ENCODE data around the gene STK17A.
A peak's percentile ranks its signal among the peaks of the same experiment; 100 is the strongest.

STK17A gene

GRCh38 chr7:43625980-43626379 lies 43.1 kb downstream of the STK17A start:
- TF ChIP-seq EGR1 (IDR thresholded peaks at IDR 0.05) (no peak), TAF1 (IDR thresholded peaks at IDR 0.05; ENCODE audit: low read depth) (no peak), CEBPB (IDR thresholded peaks at IDR 0.05) (no peak), RAD21 (IDR thresholded peaks at IDR 0.05; ENCODE audit: low read depth) (no peak), TEAD4 (IDR thresholded peaks at IDR 0.05) (no peak), REST (IDR thresholded peaks at IDR 0.05; ENCODE audit: low read depth) (no peak), ZBTB7A (IDR thresholded peaks at IDR 0.05; ENCODE audit: low read depth) (no peak), CREB1 (IDR thresholded peaks at IDR 0.05; ENCODE audit: low read depth) (no peak), TCF12 (IDR thresholded peaks at IDR 0.05; ENCODE audit: low read depth) (no peak), MAX (IDR thresholded peaks at IDR 0.05) (no peak), YY1 (IDR thresholded peaks at IDR 0.05; ENCODE audit: low read depth) (no peak), USF1 (IDR thresholded peaks at IDR 0.05) (no peak), EP300 (IDR thresholded peaks at IDR 0.05; ENCODE audit: borderline replicate concordance) (no peak), FOXM1 (IDR thresholded peaks at IDR 0.05; ENCODE audit: borderline replicate concordance, low read depth) (no peak), NFIC (IDR thresholded peaks at IDR 0.05) (no peak)

- TF ChIP-seq MAX (IDR thresholded peaks at IDR 0.05), result no peak
These were observed 43.8 kb downstream of the STK17A start for GRCh38 chr7:43626695-43627094.

- TF ChIP-seq YY1 (IDR thresholded peaks at IDR 0.05; ENCODE audit: low read depth) (no peak), CEBPB (IDR thresholded peaks at IDR 0.05) (no peak), FOXM1 (IDR thresholded peaks at IDR 0.05; ENCODE audit: borderline replicate concordance, low read depth) (no peak), NFIC (IDR thresholded peaks at IDR 0.05) (no peak), MAX (IDR thresholded peaks at IDR 0.05) (no peak), TEAD4 (IDR thresholded peaks at IDR 0.05) (no peak), USF1 (IDR thresholded peaks at IDR 0.05) (no peak)
These were observed 45.5 kb downstream of the STK17A start for GRCh38 chr7:43628431-43628830.

- no peak for TF ChIP-seq USF1 (IDR thresholded peaks at IDR 0.05)
- TF ChIP-seq TCF12 (IDR thresholded peaks at IDR 0.05; ENCODE audit: low read depth), result no peak
- no peak for TF ChIP-seq TEAD4 (IDR thresholded peaks at IDR 0.05)
- TF ChIP-seq RAD21 (IDR thresholded peaks at IDR 0.05; ENCODE audit: low read depth), result no peak
- no peak for TF ChIP-seq EGR1 (IDR thresholded peaks at IDR 0.05)
- TF ChIP-seq CEBPB (IDR thresholded peaks at IDR 0.05), result no peak
- no peak for TF ChIP-seq REST (IDR thresholded peaks at IDR 0.05; ENCODE audit: low read depth)
These were observed 46.9 kb downstream of the STK17A start for GRCh38 chr7:43629857-43630256.

GRCh38 chr7:43630482-43630881 lies 47.6 kb downstream of the STK17A start:
- no peak for TF ChIP-seq ZBTB7A (IDR thresholded peaks at IDR 0.05; ENCODE audit: low read depth)
- TF ChIP-seq CEBPB (IDR thresholded peaks at IDR 0.05), result peak; percentile 89

GRCh38 chr7:43631559-43631958 lies 48.7 kb downstream of the STK17A start:
- TF ChIP-seq TEAD4 (IDR thresholded peaks at IDR 0.05), result no peak

GRCh38 chr7:43632746-43633145 lies 49.8 kb downstream of the STK17A start:
- TF ChIP-seq EGR1 (IDR thresholded peaks at IDR 0.05), result no peak
- no peak for TF ChIP-seq CEBPB (IDR thresholded peaks at IDR 0.05)
- no peak for TF ChIP-seq FOXM1 (IDR thresholded peaks at IDR 0.05; ENCODE audit: borderline replicate concordance, low read depth)
- TF ChIP-seq MAX (IDR thresholded peaks at IDR 0.05), result no peak
- TF ChIP-seq NFIC (IDR thresholded peaks at IDR 0.05), result no peak
- TF ChIP-seq ZBTB7A (IDR thresholded peaks at IDR 0.05; ENCODE audit: low read depth), result no peak
- TF ChIP-seq TEAD4 (IDR thresholded peaks at IDR 0.05), result no peak
- TF ChIP-seq REST (IDR thresholded peaks at IDR 0.05; ENCODE audit: low read depth), result no peak
- no peak for TF ChIP-seq EP300 (IDR thresholded peaks at IDR 0.05; ENCODE audit: borderline replicate concordance)
- TF ChIP-seq CREB1 (IDR thresholded peaks at IDR 0.05; ENCODE audit: low read depth), result no peak
- TF ChIP-seq RAD21 (IDR thresholded peaks at IDR 0.05; ENCODE audit: low read depth), result no peak
- TF ChIP-seq USF1 (IDR thresholded peaks at IDR 0.05), result no peak
- TF ChIP-seq TCF12 (IDR thresholded peaks at IDR 0.05; ENCODE audit: low read depth), result no peak
- no peak for TF ChIP-seq YY1 (IDR thresholded peaks at IDR 0.05; ENCODE audit: low read depth)
- TF ChIP-seq TAF1 (IDR thresholded peaks at IDR 0.05; ENCODE audit: low read depth), result no peak

Measured in Ishikawa (cell line).